SU-DHL-6 (cell line): Measurements from ENCODE around the gene SMC6.

ENCODE experiments used
- H2AFZ ChIP-seq: fragments of 200-600 bp; sonication (generic); 2 replicates; pipeline ENCODE4 v1.6.1; 2014; ENCODE audit warnings: low read depth, mild to moderate bottlenecking, moderate library complexity, mixed read lengths, antibody characterized with exemption, low read length; ENCODE audit not compliant: severe bottlenecking
- H3F3A ChIP-seq: fragments of 200-600 bp; shearing (Covaris generic); 2 replicates; pipeline ENCODE4 v1.6.0; 2016; ENCODE audit warnings: antibody characterized with exemption, mild to moderate bottlenecking; ENCODE audit not compliant: insufficient read depth
- H3K27ac ChIP-seq: fragments of 200-600 bp; sonication (generic); 2 replicates; pipeline ENCODE4 v1.5.1; 2016; ENCODE audit warnings: low read depth, mild to moderate bottlenecking, low read length, moderate library complexity, mixed read lengths
- H3K27me3 ChIP-seq: fragments of 200-600 bp; sonication (generic), shearing (Covaris generic); 2 replicates; pipeline ENCODE4 v1.6.0; 2014; ENCODE audit warnings: mild to moderate bottlenecking, low read length
- H3K36me3 ChIP-seq: fragments of 200-600 bp; sonication (generic); 2 replicates; pipeline ENCODE4 v1.6.1; 2014; ENCODE audit warnings: mild to moderate bottlenecking, low read length, mixed read lengths
- H3K4me2 ChIP-seq: fragments of 300-600, 200-600 bp; shearing (Covaris generic), sonication (generic); 2 replicates; pipeline ENCODE4 v1.6.0; 2014; ENCODE audit warnings: low read length, low read depth, mild to moderate bottlenecking; ENCODE audit not compliant: poor library complexity, severe bottlenecking
- H3K4me3 ChIP-seq: fragments of 200-600 bp; sonication (generic); 2 replicates; pipeline ENCODE4 v1.5.1; 2014; ENCODE audit warnings: antibody characterized with exemption, low read length, mild to moderate bottlenecking, mixed read lengths; ENCODE audit not compliant: insufficient read depth, poor library complexity, severe bottlenecking
- H3K79me2 ChIP-seq: fragments of 200-600 bp; sonication (generic); 2 replicates; pipeline ENCODE4 v1.6.1; 2014; ENCODE audit warnings: mild to moderate bottlenecking, low read length, moderate library complexity; ENCODE audit not compliant: insufficient read depth
- H3K9ac ChIP-seq: fragments of 200-600 bp; sonication (generic); 2 replicates; pipeline ENCODE4 v1.7.0; 2014; ENCODE audit warnings: mild to moderate bottlenecking, low read length
- H3K9me2 ChIP-seq: fragments of 200-600 bp; sonication (generic); replicated peaks from 2 replicates; pipeline ENCODE4 v1.6.1; 2014; ENCODE audit warnings: low read length; ENCODE audit not compliant: insufficient read depth
- H3K9me3 ChIP-seq: fragments of 200-600 bp; sonication (generic); 2 replicates; pipeline ENCODE4 v1.6.1; 2014; ENCODE audit warnings: low read length, mixed read lengths; ENCODE audit not compliant: insufficient read depth
- H4K20me1 ChIP-seq: fragments of 200-600 bp; sonication (generic); 2 replicates; pipeline ENCODE4 v1.6.1; 2014; ENCODE audit warnings: low read depth, mild to moderate bottlenecking, antibody characterized with exemption, low read length, moderate library complexity, mixed read lengths
- CTCF ChIP-seq: fragments of 200-600 bp; sonication (generic); IDR thresholded peaks from one replicate; pipeline ENCODE4 v1.5.1; 2017; ENCODE audit warnings: antibody characterized with exemption, mild to moderate bottlenecking, low read length, moderate library complexity; ENCODE audit not compliant: insufficient read depth, poor library complexity, severe bottlenecking
- EZH2phosphoT487 ChIP-seq: fragments of 200-600 bp; sonication (generic), shearing (Covaris generic); conservative IDR thresholded peaks from 2 replicates; pipeline ENCODE4 v1.6.1; 2018; ENCODE audit warnings: mild to moderate bottlenecking, antibody characterized with exemption, low read length, moderate library complexity, mixed read lengths

SMC6 gene

GRCh38 chr2:17637131-17637906, 116.3 kb downstream of the SMC6 start:
- Histone ChIP-seq H3K27ac (no peak overlapping the region), H3K9me2 (no peaks in the 10 kb centered on the region), H4K20me1 (no peaks in the 10 kb centered on the region), H3K4me3 (no peak overlapping the region), H3K4me2 (no peak overlapping the region), H3K27me3 (no peaks in the 10 kb centered on the region), H3K36me3 (no peaks in the 10 kb centered on the region), H3K9ac (no peak overlapping the region), H3K9me3 (no peaks in the 10 kb centered on the region), H3K79me2 (no peaks in the 10 kb centered on the region), H3F3A (no peaks in the 10 kb centered on the region), H2AFZ (no peak overlapping the region)
- no peak for TF ChIP-seq EZH2phosphoT487
- no peak for TF ChIP-seq CTCF

- H3K9me3 ChIP-seq: no peaks in the 10 kb centered on the region
- no peaks in the 10 kb centered on the region for H3K27me3 ChIP-seq
- H3K27ac ChIP-seq: no peak overlapping the region
- H3F3A ChIP-seq: no peaks in the 10 kb centered on the region
- H3K36me3 ChIP-seq: no peaks in the 10 kb centered on the region
- no peaks in the 10 kb centered on the region for H3K9me2 ChIP-seq
- H3K79me2 ChIP-seq: no peaks in the 10 kb centered on the region
- TF ChIP-seq CTCF (no peak), EZH2phosphoT487 (no peak)
- no peak overlapping the region for H3K4me3 ChIP-seq
- H4K20me1 ChIP-seq: no peaks in the 10 kb centered on the region
- no peak overlapping the region for H3K9ac ChIP-seq
- no peak overlapping the region for H3K4me2 ChIP-seq
- no peak overlapping the region for H2AFZ ChIP-seq
Measured at GRCh38 chr2:17636257-17636656, 117.4 kb downstream of the SMC6 start.

GRCh38 chr2:17634997-17635396, 118.6 kb downstream of the SMC6 start:
- H3K27ac ChIP-seq: no peak overlapping the region
- no peak overlapping the region for H2AFZ ChIP-seq
- no peaks in the 10 kb centered on the region for H3K79me2 ChIP-seq
- H3K36me3 ChIP-seq: no peaks in the 10 kb centered on the region
- H3K4me3 ChIP-seq: no peak overlapping the region
- H3K4me2 ChIP-seq: no peak overlapping the region
- no peaks in the 10 kb centered on the region for H4K20me1 ChIP-seq
- no peaks in the 10 kb centered on the region for H3K9me2 ChIP-seq
- no peaks in the 10 kb centered on the region for H3K27me3 ChIP-seq
- H3K9me3 ChIP-seq: peaks cover 3% of the 10 kb centered on the region; the same call in 1 of the 2 replicates
- H3F3A ChIP-seq: no peaks in the 10 kb centered on the region
- TF ChIP-seq CTCF (no peak), EZH2phosphoT487 (no peak)
- H3K9ac ChIP-seq: no peak overlapping the region
